ENCODE measurements around the gene DLEC1.
"Not testable (repeated sequence)": the region's sequence is repeated elsewhere in the genome, so short reads cannot be mapped to it uniquely, and the experiment has no call there.

Gene DLEC1

DNA sequence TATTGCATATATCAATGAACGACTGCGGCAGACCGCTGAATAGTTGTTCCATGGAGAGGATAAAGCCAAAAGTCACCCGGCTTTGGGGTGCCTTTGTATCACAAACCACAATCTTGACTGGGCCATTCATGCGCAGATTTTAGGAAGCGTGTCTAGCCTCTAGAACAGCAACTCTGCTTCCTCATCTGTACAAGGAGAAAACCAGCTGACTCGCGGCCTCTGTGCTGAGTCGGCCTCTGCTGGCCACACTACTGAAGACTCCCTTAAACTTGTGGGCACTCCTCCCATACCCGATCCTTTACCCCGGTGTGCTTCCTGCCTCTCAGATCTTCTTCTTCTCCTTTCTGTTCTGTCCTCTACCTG lies 872 bp downstream of the DLEC1 start:
- DNase-seq = no peak

DNA sequence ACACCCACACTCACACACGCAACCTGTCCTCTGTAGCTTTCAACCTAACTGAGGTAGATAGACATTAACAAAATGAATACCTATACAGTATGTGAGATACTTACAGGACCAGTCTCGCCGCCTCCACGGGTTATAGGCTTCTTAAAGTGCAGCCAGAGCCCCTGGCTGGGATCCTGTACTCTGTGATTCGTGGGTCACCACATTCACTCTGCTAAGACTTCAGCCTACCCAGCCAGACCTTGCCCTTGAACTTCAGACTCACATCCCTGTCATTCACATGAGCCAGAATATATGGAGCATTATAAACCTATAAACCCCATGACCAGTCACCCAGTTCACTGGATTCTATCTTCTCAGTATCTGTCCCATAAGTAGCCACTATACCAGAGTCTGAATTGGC lies 1.4 kb downstream of the DLEC1 start:
- DNase-seq = no peak

DNA sequence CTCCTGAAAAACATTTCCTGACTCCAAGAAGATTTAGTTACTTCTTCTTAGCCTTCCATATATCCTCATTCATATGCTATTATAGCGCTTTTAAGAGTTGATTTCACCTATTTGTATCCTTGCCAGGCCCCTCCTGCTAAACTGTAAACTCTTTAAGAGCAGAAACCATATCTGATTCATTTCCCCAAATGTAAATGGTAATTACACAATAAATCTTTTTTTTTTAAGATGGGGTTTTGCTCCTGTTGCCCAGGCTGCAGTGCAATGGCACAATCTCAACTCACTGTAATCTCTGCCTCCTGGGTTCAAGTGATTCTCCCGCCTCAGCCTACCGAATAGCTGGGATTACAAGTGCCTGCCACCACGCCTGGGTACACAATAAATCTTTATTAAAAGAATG lies 4.5 kb downstream of the DLEC1 start:
- DNase-seq = no peak

DNA sequence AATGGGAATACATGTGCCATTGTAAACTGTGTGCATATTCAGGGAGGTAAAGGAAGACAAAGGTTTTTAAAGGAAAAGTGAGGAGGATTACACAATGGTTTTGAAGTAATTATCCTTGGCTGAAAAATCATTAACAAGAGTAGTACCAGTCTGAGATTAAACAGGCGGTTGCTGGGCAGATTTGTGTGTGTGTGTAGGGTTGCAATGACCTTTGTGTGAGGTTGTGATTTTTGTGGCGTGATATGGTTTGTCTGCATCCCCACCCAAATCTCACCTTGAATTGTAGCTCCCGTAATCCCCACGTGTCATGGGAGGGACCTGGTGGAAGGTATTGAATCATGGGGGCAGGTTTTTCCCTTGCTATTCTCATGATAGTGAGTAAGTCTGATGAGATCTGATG lies 7.0 kb downstream of the DLEC1 start:
- DNase-seq = no peak

DNA sequence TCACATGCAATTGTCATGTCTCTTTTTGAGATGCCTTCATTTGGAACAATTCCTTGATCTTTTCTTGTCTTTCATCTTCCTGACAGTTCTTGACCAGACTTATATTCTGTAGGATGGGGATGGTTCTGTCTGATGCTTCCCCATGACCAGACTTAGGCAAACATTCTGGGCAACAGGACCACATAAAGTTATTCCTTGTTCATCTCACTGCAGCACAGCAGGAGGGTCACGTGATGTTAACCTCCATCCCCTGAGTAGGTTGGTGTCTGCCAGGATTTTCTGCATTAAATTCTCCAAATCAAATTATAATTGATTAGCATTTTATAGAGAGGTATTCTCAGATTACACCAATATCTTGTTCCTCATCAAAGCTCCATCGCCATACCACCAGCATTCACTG lies 7.8 kb downstream of the DLEC1 start:
- no peak for DNase-seq

DNA sequence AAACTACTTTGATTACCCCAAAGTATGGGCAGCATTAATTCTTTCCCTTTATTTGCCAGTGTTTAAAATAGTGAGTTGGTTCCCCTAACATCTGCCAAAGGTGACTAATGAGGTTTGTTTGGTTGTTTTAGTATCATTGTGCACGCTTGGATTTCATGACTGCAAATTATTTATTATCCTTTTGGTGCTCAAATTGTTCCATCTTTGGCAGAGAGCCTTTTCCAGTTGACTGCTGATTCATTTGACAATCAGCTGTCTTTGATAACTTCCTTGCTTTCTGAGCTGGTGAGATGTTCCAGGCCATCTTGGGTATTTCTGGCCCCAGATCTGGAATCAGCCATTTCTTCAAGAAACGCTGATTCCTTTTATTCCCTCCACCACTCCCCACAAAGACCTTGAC lies 8.9 kb downstream of the DLEC1 start:
- no peak for DNase-seq

DNA sequence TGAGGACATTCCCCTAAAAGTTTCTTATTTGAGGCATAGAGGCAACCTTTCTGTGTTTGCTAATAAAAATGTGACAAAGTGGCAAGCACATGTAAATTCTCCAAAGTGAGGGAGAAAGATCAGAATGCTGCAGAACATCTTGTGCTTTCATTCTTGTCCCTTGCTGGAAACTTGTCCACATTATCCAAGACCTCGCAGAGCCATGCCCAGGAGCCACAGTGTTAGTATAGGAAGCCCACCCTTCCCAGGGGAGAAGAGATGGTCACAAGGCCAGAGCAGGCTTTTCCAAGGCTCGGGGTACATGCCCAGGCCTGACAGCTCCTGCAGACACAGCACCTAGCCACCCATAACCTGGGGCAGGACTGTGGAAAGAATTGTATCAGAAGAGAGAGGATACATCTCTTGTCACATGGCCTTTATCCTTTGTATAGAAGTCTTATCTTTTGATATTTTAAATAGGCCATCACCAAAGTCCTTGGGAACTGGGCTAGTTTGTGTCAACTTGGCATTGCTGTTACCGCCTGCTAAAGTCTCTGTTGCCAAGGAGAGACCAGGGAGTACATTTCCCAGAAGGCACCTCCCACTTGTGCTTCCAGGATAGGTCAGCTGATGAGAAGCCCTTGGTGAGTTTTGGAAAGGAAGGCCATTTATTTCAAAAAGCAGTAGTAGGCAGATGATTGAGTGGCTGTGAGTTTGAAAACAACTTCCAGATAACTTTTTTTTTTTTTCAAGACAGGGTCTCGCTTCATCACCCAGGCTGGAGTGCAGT lies 10.5 kb downstream of the DLEC1 start:
- DNase-seq = no peak

DNA sequence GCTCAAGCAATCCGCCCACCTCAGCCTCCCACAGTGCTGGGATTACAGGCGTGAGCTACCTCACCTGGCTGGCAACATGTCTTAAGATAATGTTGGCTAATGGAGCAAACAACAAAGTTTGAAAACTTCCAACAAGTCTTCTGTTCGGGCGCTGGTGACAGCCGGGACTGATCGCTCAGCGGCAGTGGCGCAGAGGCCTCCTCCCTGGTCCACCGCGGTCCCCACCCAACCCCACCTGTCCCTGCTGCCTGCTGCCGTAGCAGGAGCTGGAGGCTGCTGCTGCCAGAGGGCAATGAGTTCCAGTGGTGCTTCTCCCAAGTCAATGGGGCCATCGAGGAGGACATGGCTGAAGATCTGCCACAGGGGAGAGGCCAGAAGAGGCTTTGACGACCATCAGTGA lies 12.1 kb downstream of the DLEC1 start:
- no peak for DNase-seq

DNA sequence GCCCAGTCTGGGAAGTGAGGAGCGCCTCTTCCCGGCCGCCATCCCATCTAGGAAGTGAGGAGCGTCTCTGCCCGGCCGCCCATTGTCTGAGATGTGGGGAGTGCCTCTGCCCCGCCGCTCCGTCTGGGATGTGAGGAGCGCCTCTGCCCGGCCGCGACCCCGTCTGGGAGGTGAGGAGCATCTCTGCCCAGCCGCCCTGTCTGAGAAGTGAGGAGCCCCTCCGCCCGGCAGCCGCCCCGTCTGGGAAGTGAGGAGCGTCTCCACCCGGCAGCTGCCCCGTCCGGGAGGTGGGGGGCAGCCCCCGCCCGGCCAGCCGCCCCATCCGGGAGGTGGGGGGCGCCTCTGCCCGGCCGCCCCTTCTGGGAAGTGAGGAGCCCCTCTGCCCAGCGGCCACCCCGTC lies 14.3 kb downstream of the DLEC1 start:
- not testable (repeated sequence) for DNase-seq

DNA sequence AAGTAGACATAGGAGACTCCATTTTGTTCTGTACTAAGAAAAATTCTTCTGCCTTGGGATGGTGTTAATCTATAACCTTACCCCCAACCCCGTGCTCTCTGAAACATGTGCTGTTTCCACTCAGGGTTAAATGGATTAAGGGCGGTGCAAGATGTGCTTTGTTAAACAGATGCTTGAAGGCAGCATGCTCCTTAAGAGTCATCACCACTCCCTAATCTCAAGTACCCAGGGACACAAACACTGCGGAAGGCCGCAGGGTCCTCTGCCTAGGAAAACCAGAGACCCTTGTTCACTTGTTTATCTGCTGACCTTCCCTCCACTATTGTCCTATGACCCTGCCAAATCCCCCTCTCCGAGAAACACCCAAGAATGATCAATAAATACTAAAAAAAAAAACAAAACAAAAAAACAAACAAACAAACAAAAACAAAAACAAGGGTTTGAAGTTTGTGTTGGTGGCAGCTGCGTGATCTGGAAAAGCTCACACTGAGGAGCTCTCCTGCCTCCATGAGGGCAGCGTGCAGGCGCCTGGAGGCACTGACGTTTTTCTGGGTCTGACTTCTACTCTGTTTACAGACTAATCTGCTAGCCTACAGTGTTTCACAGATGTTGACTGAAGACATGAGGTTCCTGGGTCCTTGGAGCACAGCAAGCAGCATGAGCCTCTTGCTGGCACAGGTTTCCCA lies 14.9 kb downstream of the DLEC1 start:
- not testable (repeated sequence) for DNase-seq

DNA sequence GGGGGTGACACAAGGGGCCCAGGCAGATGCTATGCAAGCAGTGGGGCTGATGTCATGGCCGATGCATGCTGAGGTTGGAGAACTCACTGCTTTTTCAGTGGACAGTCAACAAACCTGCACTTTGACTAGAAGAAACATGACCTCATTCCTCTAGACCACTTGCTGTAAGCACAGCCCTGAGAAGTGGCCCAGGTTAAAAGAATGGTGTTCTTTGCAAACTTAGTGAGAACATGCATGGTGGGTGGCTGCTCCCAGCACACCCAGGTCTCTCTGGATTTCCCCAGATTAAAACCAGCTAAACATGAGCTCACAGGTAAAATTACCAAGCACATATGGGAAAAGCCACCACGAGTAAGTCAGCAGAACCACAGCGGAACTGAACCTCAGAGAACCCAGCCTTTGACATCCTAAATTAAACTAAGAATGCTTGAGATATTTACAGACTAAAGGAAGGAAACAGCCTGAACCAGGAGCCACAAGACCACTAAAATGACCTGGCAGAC lies 15.5 kb downstream of the DLEC1 start:
- DNase-seq = no peak

DNA sequence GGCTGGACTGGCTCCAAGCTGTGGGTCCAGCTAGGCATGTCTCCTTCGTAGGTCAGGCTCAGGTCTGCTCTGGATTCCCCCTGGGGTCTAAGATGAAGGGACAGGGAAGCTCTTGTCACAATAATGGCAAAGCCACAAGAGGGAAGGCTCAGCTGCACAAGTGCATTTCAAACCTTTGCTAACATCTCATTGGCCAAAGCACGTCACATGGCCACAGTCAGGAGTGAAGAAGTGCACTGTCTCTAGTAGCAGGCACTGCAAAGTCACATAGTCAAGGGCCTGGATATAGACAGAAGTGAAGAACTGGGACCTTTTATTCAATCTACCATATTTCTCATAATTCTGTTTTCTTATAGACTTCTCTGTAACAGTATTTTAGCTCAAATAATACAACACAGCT lies 20.1 kb downstream of the DLEC1 start:
- DNase-seq = no peak

DNA sequence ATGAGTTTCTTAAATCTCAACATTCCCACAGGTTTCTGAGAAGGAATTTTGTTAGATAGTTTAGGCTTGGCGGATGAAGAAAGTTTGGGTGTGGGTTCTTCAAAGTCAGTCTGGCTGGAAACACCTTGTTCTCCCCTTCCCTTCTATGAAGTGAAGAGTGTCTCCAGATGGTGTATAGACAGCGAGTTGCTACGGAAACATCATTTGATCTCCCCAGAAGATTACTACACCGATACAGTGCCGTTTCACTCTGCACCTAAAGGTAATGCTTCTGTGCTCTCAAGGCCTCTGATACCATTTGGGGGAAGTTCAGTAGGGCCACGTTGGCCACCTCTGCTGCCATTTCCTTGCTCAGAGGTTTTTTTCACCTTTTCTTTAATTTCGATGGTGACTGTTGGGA lies 20.6 kb downstream of the DLEC1 start:
- DNase-seq = no peak

DNA sequence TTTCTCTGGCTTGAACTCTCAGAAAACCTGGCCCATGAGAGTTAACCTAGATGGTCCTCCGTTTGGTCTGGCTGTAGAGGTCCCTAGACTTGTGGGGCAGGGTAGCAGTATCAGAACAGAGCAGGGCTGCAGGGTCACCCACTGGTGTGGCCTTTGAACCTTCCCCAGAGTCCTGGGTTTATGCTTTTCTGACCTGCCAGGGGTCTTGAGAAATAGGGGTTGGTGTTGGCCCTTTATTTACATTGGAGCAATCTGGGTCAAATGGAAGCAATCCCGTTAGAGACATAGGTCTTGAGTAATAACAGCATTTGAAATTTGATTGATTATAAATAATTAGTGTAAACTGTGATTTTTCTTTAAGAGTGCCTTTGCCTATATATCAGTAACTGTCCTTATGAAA lies 23.8 kb downstream of the DLEC1 start:
- DNase-seq = no peak

DNA sequence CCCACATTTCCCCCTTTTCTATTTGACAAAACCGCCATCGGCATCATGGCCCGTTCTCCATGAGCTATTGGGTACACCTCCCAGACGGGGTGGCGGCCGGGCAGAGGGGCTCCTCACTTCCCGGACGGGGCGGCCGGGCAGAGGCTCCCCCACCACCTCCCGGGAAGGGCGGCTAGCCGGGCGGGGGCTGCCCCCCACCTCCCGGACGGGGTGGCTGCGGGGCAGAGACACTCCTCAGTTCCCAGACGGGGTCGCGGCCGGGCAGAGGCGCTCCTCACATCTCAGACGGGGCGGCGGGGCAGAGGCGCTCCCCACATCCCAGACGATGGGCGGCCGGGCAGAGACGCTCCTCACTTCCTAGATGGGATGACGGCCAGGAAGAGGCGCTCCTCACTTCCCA lies 25.4 kb downstream of the DLEC1 start:
- not testable (repeated sequence) for DNase-seq

DNA sequence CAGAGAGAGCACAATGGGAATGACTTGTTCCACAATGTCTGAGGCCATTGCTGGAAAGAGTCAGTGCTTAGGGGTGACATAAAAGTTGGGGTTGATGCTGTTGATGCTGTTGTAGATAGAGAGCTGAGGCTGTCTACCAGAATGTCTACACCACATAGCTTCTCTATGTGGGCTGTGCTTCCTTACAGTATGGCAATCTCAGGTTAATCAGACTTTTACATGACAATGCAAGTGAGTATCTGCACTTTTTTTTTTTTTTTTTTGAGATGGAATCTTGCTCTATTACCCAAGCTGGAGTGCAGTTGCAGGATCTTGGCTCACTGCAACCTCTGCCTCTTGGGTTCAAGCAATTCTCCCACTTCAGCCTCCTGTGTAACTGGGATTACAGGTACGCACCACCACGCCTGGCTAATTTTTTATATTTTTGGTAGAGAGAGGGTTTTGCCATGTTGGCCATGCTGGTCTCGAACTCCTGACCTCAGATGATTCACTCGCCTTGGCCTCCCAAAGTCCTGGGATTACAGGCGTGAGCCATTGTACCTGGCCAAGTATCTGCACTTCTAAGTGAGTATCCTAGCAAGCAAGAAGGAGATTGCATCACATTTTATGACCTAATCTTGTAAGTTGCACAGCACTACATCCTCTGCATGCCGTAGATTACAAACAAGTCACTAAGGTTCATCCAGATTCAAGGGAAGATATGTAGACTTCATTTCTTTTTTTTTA lies 28.7 kb downstream of the DLEC1 start:
- no peak for DNase-seq

DNA sequence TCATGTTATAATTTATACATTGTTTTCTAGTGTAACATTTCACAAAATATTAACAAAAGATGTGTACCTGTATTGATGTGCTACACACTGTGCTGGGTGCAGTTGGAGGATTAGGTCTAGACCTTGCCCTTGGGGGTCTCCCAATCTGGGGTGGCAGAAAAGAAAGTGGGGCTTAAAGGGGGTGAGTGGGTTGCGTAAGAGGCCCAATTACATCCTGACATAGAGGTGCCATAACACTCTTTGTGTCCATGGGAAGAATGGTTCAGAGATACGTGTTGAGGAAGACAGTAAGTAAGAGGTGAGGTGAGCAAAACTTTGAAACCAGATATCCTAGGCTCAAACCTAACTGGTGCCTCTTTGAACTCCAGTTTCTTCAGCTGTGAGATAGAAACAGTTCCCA lies 31.0 kb downstream of the DLEC1 start:
- DNase-seq = no peak

DNA sequence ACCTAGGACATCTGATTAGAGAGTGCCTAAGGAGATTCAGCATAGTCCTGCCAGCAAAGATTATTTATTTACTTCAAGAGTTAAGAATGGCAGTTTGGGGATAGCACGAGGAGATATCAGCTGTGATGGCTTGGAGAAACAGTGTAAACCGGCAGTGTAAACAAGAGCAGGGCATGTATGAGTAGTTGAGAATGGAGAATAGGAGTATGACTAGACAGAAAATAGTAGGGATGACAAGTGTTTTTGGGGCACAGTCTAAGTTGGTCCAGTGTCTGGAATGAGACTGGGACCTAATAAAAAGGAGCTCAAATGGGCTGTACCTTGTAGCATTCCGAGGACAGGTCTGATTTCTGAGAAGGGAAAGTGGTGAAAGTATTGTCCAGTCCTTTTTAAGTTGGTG lies 38.1 kb downstream of the DLEC1 start:
- not testable (repeated sequence) for DNase-seq

DNA sequence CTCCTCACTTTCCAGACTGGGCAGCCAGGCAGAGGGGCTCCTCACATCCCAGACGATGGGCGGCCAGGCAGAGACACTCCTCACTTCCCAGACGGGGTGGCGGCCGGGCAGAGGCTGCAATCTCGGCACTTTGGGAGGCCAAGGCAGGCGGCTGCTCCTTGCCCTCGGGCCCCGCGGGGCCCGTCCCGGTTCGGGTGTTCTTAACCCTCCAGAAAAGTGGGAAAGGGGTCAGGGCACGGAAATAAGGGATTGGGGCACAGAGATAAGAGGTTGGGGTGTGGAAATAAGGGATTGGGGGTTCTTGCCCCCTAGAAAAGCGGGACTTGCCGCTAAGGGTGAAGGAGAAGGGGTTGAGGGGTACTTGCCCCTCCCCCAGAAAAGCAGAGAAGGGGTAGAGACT lies 43.3 kb downstream of the DLEC1 start:
- not testable (repeated sequence) for DNase-seq

DNA sequence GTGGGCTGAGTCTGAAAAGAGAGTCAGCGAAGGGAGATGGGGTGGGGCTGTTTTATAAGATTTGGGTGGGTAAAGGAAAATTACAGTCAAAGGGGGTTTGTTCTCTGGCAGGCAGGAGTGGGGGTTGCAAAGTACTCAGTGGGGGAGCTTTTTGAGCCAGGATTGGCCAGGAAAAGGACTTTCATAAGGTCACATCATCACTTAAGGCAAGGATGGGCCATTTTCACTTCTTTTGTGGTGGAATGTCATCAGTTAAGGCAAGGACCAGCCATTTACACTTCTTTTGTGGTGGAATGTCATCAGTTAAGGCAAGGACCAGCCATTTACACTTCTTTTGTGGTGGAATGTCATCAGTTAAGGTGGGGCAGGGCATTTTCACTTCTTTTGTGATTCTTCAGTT lies 44.2 kb downstream of the DLEC1 start:
- DNase-seq = not testable (repeated sequence)

DNA sequence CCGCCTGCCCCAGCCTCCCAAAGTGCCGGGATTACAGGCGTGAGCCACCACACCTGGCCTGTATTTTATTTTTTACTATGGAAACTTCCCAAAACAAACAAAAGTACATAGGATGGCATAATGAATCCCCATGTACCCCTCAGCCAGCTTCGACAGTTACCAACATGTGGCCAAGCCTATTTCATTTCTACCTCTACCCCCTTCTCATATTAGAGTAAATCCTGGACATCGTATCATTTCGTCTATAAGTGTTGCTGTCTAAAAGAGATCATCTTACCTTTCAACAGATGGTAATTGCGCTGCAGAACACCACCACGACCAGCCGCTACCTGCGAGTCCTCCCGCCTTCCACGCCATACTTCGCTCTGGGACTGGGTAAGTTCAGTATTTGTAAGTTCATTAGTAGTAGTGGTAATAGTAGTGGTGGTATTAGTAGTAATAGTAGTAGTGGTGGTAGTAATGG lies 44.9 kb downstream of the DLEC1 start:
- DNase-seq = no peak

DNA sequence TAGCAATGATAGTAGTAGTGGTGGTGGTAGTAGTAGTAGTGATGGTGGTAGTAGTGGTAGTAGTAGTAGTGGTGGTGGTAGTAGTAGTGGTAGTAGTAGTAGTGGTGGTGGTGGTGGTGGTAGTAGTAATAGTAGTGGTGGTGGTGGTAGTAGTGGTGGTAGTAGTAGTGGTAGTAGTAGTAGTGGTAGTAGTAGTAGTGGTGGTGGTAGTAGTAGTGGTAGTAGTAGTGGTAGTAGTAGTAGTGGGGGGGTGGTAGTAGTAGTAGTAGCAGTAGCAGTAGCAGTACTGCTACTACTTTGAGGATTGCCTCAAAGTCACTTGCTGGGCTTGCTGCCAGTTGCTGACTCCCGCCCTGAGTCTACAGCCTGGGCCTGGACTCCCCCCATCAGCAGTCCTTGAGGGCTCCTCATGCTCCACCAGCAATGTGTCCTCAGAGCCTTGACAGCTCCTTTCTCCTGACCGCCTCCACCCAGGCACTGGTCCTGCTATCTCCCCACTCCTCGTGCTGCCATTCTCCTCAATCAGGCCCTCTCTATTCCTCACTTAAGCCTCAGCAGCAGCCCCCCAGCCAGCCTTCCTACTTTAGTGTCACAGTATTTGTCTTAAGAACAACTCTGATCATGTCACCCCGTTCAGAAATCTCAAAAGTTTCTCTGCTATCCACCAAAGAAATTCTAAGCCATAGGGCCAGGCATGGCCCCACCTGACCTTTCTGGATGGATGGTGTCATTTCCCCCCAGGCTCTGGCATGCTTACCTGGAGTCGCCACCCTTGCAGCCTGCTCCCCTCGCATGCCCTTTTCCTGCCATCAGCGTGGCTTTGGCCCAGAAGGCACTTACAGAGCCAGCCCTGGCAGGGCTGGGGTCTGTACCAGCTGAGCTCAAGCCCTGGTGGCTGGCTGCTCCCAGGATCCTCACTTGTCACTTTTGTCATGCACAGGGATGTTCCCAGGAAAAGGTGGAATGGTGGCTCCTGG lies 45.6 kb downstream of the DLEC1 start:
- DNase-seq = no peak

Data from NCI-H2081 treated with DMSO at 0.1 percent for 48 hours (cell line).